Measurements from ENCODE around the gene HEMK1. TPM values are rescaled to one million over a fixed set of nuclear protein-coding genes. Genes with fewer than 3 reads are reported as not detected.
A peak's percentile ranks its signal among the peaks of the same experiment; 100 is the strongest.

HEMK1 gene
- total RNA-seq, 2 experiments from 2014 or later = 97.1 to 101 TPM

GRCh38 chr3:50574444-50574831, 5.1 kb downstream of the HEMK1 start:
- TF ChIP-seq, protein P1, sequence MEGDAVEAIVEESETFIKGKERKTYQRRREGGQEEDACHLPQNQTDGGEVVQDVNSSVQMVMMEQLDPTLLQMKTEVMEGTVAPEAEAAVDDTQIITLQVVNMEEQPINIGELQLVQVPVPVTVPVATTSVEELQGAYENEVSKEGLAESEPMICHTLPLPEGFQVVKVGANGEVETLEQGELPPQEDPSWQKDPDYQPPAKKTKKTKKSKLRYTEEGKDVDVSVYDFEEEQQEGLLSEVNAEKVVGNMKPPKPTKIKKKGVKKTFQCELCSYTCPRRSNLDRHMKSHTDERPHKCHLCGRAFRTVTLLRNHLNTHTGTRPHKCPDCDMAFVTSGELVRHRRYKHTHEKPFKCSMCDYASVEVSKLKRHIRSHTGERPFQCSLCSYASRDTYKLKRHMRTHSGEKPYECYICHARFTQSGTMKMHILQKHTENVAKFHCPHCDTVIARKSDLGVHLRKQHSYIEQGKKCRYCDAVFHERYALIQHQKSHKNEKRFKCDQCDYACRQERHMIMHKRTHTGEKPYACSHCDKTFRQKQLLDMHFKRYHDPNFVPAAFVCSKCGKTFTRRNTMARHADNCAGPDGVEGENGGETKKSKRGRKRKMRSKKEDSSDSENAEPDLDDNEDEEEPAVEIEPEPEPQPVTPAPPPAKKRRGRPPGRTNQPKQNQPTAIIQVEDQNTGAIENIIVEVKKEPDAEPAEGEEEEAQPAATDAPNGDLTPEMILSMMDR (IDR thresholded peaks at IDR 0.05) = no peak
- ATAC-seq = no peak
- ChIA-PET POLR2A (interaction anchor here (0.7 to 18.9 kb wide), 6 partner anchors 8 to 815 kb away, joined by 3 to 2276 read pairs (median 32); partner anchors contain the start of genes CISH and MAPKAPK3), CTCF (interaction anchor here (1.4 to 14.6 kb wide), 3 partner anchors 9 to 34 kb away, joined by 4 to 769 read pairs (median 283); partner anchors contain the start of genes CISH and MAPKAPK3)
- H3K9me3 Mint-ChIP-seq = no peaks in the 10 kb centered on the region
- peaks cover 99% of the 10 kb centered on the region for H3K36me3 Mint-ChIP-seq (ENCODE audit: low read depth)
- peaks cover 2% of the 10 kb centered on the region for H3K27me3 Mint-ChIP-seq
- H3K27ac Mint-ChIP-seq = peak overlapping the region; percentile 93
- peak; percentile 66 for DNase-seq
- H3K4me3 Mint-ChIP-seq = peak overlapping the region; percentile 91
- intact Hi-C loops (cut with micrococcal nuclease) = no loop called here
- peaks cover 71% of the 10 kb centered on the region for H3K4me1 Mint-ChIP-seq (ENCODE audit: low read depth)

GRCh38 chr3:50575372-50575771, 6.0 kb downstream of the HEMK1 start:
- intact Hi-C loops (cut with micrococcal nuclease) = no loop called here

GRCh38 chr3:50577348-50577747, 8.0 kb downstream of the HEMK1 start:
- TF ChIP-seq, protein P1 (IDR thresholded peaks at IDR 0.05) = no peak
- no peak overlapping the region for H3K4me3 Mint-ChIP-seq
- ATAC-seq = no peak
- POLR2A ChIA-PET = interaction anchor here (1.0 to 18.9 kb wide), 4 partner anchors 13 to 76 kb away, joined by 3 to 2276 read pairs (median 428); partner anchors contain the start of genes CISH and MAPKAPK3
- intact Hi-C loops (cut with micrococcal nuclease) = no loop called here
- CTCF ChIA-PET = interaction anchor here (13.7 to 14.6 kb wide), 2 partner anchors 12 to 31 kb away, joined by 283 to 769 read pairs; partner anchors contain the start of genes CISH and MAPKAPK3
- peaks cover 2% of the 10 kb centered on the region for H3K27me3 Mint-ChIP-seq
- H3K27ac Mint-ChIP-seq = peak overlapping the region; percentile 36
- peaks cover 75% of the 10 kb centered on the region for H3K4me1 Mint-ChIP-seq (ENCODE audit: low read depth)
- H3K9me3 Mint-ChIP-seq = no peaks in the 10 kb centered on the region
- DNase-seq = no peak
- H3K36me3 Mint-ChIP-seq (ENCODE audit: low read depth) = peaks cover 97% of the 10 kb centered on the region

More at GRCh38 chr3:50575372-50575771, 6.0 kb downstream of the HEMK1 start:
- peak overlapping the region; percentile 93 for H3K27ac Mint-ChIP-seq
- peaks cover 2% of the 10 kb centered on the region for H3K27me3 Mint-ChIP-seq
- TF ChIP-seq, protein P1 (IDR thresholded peaks at IDR 0.05) = no peak
- peak overlapping the region; percentile 91 for H3K4me3 Mint-ChIP-seq
- H3K9me3 Mint-ChIP-seq = no peaks in the 10 kb centered on the region
- no peak for ATAC-seq
- peaks cover 98% of the 10 kb centered on the region for H3K36me3 Mint-ChIP-seq (ENCODE audit: low read depth)
- H3K4me1 Mint-ChIP-seq (ENCODE audit: low read depth) = peaks cover 78% of the 10 kb centered on the region
- ChIA-PET POLR2A (interaction anchor here (1.3 to 18.9 kb wide), 4 partner anchors 7 to 814 kb away, joined by 3 to 2276 read pairs (median 457); partner anchors contain the start of genes CISH and MAPKAPK3), CTCF (interaction anchor here (1.3 to 14.6 kb wide), 4 partner anchors 8 to 33 kb away, joined by 4 to 769 read pairs (median 144); partner anchors contain the start of genes CISH and MAPKAPK3)
- DNase-seq = peak; percentile 14

GRCh38 chr3:50580683-50581458, 11.5 kb downstream of the HEMK1 start:
- ChIA-PET POLR2A (interaction anchor here (3.9 to 18.9 kb wide), 3 partner anchors 9 to 28 kb away, joined by 61 to 2276 read pairs (median 853); partner anchors contain the start of genes C3orf18, CISH, HEMK1 and MAPKAPK3), CTCF (interaction anchor here (1.5 kb wide), 1 partner anchor 32 kb away, joined by 7 read pairs; the partner anchor contains the start of gene CISH)
- no peaks in the 10 kb centered on the region for H3K27me3 Mint-ChIP-seq
- H3K36me3 Mint-ChIP-seq (ENCODE audit: low read depth) = peaks cover 94% of the 10 kb centered on the region
- ATAC-seq (no peak), DNase-seq (peak; percentile 11)
- no peak overlapping the region for H3K4me3 Mint-ChIP-seq
- intact Hi-C loops (cut with micrococcal nuclease) = no loop called here
- H3K4me1 Mint-ChIP-seq (ENCODE audit: low read depth) = peaks cover 69% of the 10 kb centered on the region
- TF ChIP-seq, protein P1 (IDR thresholded peaks at IDR 0.05) = no peak
- H3K27ac Mint-ChIP-seq = peak overlapping the region; percentile 64
- no peaks in the 10 kb centered on the region for H3K9me3 Mint-ChIP-seq
